NCI-H2227 treated with DMSO at 0.1 percent for 48 hours (cell line): ENCODE data around the gene PLSCR3.
A peak's percentile ranks its signal among the peaks of the same experiment; 100 is the strongest.
"Not testable (repeated sequence)": the region's sequence is repeated elsewhere in the genome, so short reads cannot be mapped to it uniquely, and the experiment has no call there.

Source experiments
- DNase-seq: peaks from one replicate; lab custom pipeline; 2025; lab: John Stamatoyannopoulos, UW

Gene PLSCR3

GRCh38 chr17:7380321-7380720 is 14.0 kb downstream of the PLSCR3 start:
- DNase-seq = no peak

- no peak for DNase-seq
Observed at GRCh38 chr17:7379134-7379533, 15.2 kb downstream of the PLSCR3 start.

- DNase-seq = no peak
Observed at GRCh38 chr17:7374353-7374752, 20.0 kb downstream of the PLSCR3 start.

- no peak for DNase-seq
Observed at GRCh38 chr17:7370853-7371252, 23.5 kb downstream of the PLSCR3 start.

GRCh38 chr17:7369825-7370224 is 24.5 kb downstream of the PLSCR3 start:
- DNase-seq = no peak

GRCh38 chr17:7368599-7368994 is 25.7 kb downstream of the PLSCR3 start:
- DNase-seq = not testable (repeated sequence)

- no peak for DNase-seq
Observed at GRCh38 chr17:7367918-7368598, 26.3 kb downstream of the PLSCR3 start.

GRCh38 chr17:7367083-7367482 is 27.2 kb downstream of the PLSCR3 start:
- DNase-seq = no peak

GRCh38 chr17:7365963-7366362 is 28.4 kb downstream of the PLSCR3 start:
- DNase-seq = not testable (repeated sequence)

- no peak for DNase-seq
Observed at GRCh38 chr17:7363311-7363710, 31.0 kb downstream of the PLSCR3 start.

- DNase-seq = no peak
Observed at GRCh38 chr17:7361906-7362305, 32.4 kb downstream of the PLSCR3 start.

GRCh38 chr17:7357381-7357780 is 36.9 kb downstream of the PLSCR3 start:
- no peak for DNase-seq

GRCh38 chr17:7356756-7357155 is 37.6 kb downstream of the PLSCR3 start:
- no peak for DNase-seq

GRCh38 chr17:7356072-7356549 is 38.2 kb downstream of the PLSCR3 start:
- no peak for DNase-seq

GRCh38 chr17:7355573-7355972 is 38.8 kb downstream of the PLSCR3 start:
- no peak for DNase-seq

- no peak for DNase-seq
Observed at GRCh38 chr17:7355053-7355452, 39.3 kb downstream of the PLSCR3 start, which contains the start of gene TMEM95. TSS of gene TMEM95 (plus strand) at chr17:7355156. CDS start at chr17:7355205, 49 bp downstream.

- DNase-seq = no peak
Observed at GRCh38 chr17:7354262-7354843, 40.0 kb downstream of the PLSCR3 start.

- DNase-seq = no peak
Observed at GRCh38 chr17:7352910-7353635, 41.3 kb downstream of the PLSCR3 start.

- DNase-seq = no peak
Observed at GRCh38 chr17:7352503-7352889, 41.8 kb downstream of the PLSCR3 start.

- peak; percentile 17 for DNase-seq
Observed at GRCh38 chr17:7351665-7352502, 42.4 kb downstream of the PLSCR3 start, which contains the start of gene KCTD11. TSS of gene KCTD11 (plus strand) at chr17:7352162.

- no peak for DNase-seq
Observed at GRCh38 chr17:7348478-7349242, 45.7 kb downstream of the PLSCR3 start.
